GM18505 (cell line): ENCODE measurements around the gene TM4SF18.
"Not testable (repeated sequence)": the region's sequence is repeated elsewhere in the genome, so short reads cannot be mapped to it uniquely, and the experiment has no call there.

Source experiments
- ATAC-seq: cut with Tn5 transposase; IDR thresholded peaks from one replicate; pipeline ENCODE4 v1.9.1; 2021; ENCODE audit not compliant: unreplicated experiment
- POLR2A ChIP-seq: IDR thresholded peaks from 4 replicates; pipeline ENCODE4 v1.6.1; 2011; ENCODE audit warnings: borderline replicate concordance; ENCODE audit not compliant: insufficient read depth, insufficient read length; ENCODE audit errors: extremely low read depth

The TM4SF18 gene

GRCh38 chr3:149333176-149333859 lies at the start of gene TM4SF18:
Gene TM4SF18 (minus strand): TSS chr3:149333636. CDS start chr3:149333382, 254 bp downstream.
- no peak for ATAC-seq
- TF ChIP-seq POLR2A, result no peak

GRCh38 chr3:149382518-149382917 lies 49.1 kb upstream of the TM4SF18 start:
- ATAC-seq, result no peak
- no peak for TF ChIP-seq POLR2A

GRCh38 chr3:149382101-149382467 lies 48.6 kb upstream of the TM4SF18 start:
- ATAC-seq, result no peak
- TF ChIP-seq POLR2A, result no peak

GRCh38 chr3:149381173-149382100 lies 48.0 kb upstream of the TM4SF18 start:
- TF ChIP-seq POLR2A, result no peak
- ATAC-seq, result no peak

GRCh38 chr3:149380220-149380619 lies 46.8 kb upstream of the TM4SF18 start:
- ATAC-seq, result not testable (repeated sequence)

GRCh38 chr3:149378478-149379309 lies 45.3 kb upstream of the TM4SF18 start:
- TF ChIP-seq POLR2A, result no peak
- no peak for ATAC-seq

GRCh38 chr3:149377408-149378364 lies 44.2 kb upstream of the TM4SF18 start, which contains the start of gene TM4SF1:
Gene TM4SF1 (minus strand): TSS chr3:149377649. CDS start chr3:149377547, 102 bp downstream.
- ATAC-seq, result no peak
- no peak for TF ChIP-seq POLR2A

- no peak for TF ChIP-seq POLR2A
Measured at GRCh38 chr3:149376718-149377407, 43.4 kb upstream of the TM4SF18 start.

GRCh38 chr3:149375501-149376196 lies 42.2 kb upstream of the TM4SF18 start:
- TF ChIP-seq POLR2A, result no peak
- no peak for ATAC-seq

More at GRCh38 chr3:149376718-149377407, 43.4 kb upstream of the TM4SF18 start:
- no peak for ATAC-seq

- ATAC-seq, result no peak
- no peak for TF ChIP-seq POLR2A
Measured at GRCh38 chr3:149374793-149375500, 41.5 kb upstream of the TM4SF18 start.
